Astrocyte of the hippocampus (primary cell): ENCODE measurements around the gene APOBEC4.
"Not testable (repeated sequence)": the region's sequence is repeated elsewhere in the genome, so short reads cannot be mapped to it uniquely, and the experiment has no call there.

Source experiments
- DNase-seq: peaks from one replicate; pipeline ENCODE4 v3.0.0; 2011; ENCODE audit warnings: low read depth, low spot score

APOBEC4 gene

DNA sequence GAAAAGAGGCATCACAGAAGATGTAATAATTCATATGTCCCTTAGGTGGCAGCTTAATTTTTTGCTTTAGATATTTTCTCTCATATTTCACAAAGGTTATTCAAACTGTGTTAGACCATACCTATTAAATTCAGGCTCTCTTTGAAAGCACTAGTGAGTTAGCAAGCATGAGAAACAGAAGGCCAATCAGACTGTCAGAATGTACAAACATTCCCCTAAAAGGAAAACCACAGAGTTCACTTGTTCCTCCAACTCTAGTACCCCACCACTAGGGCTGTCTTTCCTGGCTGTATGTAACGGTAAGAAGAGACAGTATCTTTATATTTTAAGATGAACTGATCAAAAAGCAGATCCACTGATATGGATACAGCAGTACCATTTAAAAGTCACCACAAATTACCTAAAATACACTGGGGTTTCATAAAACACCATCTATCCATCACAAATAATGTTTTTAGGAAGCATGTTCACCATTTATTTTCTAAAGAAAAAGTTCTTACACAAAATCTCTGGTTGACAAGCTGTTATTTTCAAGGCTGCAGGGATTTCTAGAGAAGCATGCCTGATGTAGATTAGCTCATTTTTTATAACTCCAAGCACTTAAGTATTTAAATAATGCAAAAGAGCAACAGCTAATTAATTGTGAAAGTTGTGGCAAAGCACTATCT is 19.3 kb downstream of the APOBEC4 start:
- peak; percentile 82 for DNase-seq

- DNase-seq, result no peak
Measured at GRCh38 chr1:183632964-183633363, 20.2 kb downstream of the APOBEC4 start.

- peak; percentile 39 for DNase-seq
Measured at GRCh38 chr1:183632114-183632513, 21.0 kb downstream of the APOBEC4 start.

- DNase-seq, result no peak
Measured at GRCh38 chr1:183630748-183631147, 22.4 kb downstream of the APOBEC4 start.

DNA sequence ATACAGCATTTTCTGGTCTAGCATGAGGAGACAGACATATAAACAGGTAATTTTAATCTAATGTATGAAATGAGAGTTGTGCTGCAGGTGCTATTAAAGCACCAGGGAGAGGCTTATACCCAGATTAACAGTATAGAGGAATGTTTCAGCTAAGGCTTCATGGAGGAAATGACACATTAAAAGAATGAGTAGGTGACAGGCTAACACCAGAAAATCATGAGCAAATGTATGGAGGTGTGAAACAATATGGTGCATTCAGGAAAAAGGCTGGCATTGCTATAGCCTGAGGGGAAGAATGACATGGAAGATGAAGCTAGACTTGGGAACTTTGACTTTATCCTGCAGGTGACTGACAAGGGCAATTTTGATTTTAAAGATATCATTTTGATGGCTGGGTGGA is 24.6 kb downstream of the APOBEC4 start:
- no peak for DNase-seq

GRCh38 chr1:183626236-183626635 is 26.9 kb downstream of the APOBEC4 start:
- DNase-seq, result not testable (repeated sequence)

DNA sequence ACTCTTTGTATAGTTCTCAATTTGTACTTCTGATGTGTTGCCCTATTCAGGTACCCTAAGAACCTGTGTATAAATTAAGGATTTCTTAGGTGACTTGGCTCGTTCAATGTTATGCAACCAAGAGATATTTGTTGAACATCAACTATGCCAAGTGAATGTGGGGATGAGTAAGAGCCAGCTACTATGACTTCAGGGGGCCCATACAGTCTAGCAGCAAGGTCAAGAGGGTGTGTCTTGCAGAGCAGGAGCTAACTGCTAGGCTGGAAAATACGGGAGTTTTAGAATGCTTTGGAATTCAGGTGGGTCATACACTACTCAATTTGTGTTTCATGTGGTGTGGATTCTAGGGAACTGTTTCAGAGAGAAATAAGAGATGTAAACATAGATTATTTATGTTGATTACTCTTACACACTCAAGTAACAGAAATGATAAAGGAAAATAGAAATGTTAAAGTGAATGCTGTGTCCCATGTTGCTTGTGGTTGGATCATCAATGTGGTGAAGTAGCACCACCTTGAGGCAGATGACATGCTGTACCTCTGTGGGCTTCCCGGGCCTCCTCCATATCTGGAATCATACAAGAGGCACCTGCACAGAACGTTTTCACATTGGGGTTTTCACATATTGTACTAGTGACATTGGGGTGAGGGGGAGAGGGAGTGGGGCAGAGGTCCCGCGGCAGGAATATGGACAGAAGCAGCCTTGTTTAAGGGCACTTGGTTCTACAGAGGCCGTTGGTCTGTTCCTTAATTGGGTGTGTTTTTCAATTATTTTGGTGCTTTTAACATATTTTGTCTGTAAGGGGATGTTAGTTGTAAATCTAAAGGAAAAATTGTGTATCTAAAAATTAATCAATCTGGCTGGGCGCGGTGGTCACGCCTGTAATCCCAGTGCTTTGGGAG is 30.0 kb downstream of the APOBEC4 start:
- DNase-seq, result peak; percentile 75

GRCh38 chr1:183622013-183622412 is 31.1 kb downstream of the APOBEC4 start:
- DNase-seq, result no peak

DNA sequence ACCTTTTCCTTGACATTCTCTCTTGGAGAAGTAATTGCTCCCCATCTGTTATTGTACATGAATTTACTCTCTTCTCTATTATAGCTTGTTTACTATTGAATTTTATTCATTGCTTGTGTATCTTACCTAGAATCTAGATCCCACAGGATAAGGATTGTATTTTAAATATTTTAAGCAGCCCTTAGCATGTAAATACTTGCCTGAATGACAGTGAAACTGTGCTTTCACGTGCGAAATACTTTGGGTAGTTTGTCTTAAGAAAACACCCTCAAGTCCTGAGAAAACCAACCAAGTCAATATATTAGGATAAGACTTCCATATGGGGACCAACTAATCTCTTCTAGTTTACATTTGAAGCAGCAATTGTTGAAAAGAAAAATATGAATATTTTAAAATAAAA is 32.8 kb downstream of the APOBEC4 start:
- no peak for DNase-seq

GRCh38 chr1:183619781-183620180 is 33.3 kb downstream of the APOBEC4 start:
- no peak for DNase-seq

DNA sequence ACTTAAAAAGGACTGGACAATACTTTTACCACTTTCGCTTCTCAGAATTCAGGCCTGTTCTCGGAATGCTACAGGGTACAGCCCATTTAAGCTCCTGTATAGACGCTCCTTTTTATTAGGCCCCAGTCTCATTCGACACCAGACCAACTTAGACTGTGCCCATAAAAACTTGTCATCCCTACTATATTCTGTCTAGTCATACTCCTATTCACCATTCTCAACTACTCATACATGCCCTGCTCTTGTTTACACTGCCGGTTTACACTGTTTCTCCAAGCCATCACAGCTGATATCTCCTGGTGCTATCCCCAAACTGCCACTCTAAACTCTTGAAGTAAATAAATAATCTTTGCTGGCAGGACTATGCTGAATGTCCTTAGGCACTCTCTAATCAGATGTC is 34.9 kb downstream of the APOBEC4 start:
- not testable (repeated sequence) for DNase-seq

DNA sequence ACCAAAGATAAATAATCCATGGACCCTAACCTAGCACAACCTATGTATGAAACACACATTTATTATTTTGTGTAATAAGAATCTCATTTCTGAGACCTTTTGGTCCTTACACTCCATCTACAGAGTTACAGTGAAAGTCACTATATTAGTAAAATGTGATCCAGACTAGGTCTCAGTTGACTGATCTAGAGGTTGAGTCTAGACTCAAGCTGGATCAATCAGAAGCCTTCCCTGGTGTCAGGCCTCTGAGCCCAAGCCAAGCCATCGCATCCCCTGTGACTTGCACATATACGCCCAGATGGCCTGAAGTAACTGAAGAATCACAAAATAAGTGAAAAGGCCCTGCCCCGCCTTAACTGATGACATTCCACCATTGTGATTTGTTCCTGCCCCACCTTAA is 40.1 kb downstream of the APOBEC4 start:
- DNase-seq, result not testable (repeated sequence)

- DNase-seq, result no peak
Measured at GRCh38 chr1:183612407-183612806, 40.7 kb downstream of the APOBEC4 start.

DNA sequence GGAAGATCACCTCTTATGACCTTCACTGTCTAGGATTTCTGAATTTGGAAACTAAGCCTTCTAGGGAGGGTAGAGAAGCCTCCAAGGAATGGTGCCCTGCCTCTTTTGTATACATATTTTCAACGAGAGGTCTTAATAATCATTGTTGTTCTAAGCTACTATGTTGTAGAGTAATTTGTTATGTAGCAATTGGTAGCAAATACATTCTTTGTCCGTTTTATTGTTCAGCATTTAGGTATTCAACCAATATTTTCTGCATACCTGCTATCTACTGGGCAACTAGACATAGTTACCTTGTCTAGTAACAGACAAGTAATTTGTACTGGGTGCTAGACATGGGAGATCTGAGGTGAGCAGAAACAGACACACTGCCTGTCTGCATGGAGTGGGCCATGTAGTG is 42.1 kb downstream of the APOBEC4 start:
- DNase-seq, result no peak

GRCh38 chr1:183609759-183610452 is 43.2 kb downstream of the APOBEC4 start:
- DNase-seq, result peak; percentile 41

DNA sequence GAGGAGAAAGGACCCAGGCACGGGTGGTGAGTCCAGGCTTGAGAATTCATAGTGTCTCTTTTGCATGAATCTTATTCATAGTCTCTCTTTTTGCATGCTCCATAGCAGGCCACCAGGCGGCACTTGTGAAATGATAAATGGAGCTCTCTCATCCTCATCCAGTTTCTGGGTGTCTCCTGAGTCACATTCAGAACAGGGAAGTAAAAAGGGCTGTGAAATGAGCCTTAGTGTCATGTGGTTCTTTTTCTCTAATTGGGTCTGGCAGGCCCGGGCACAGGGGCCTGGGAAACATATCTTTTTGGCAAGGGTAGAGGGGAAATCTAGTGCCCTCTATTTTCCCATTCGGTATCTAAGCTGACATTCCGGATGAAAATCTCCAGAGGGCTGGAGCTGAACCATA is 43.8 kb downstream of the APOBEC4 start:
- DNase-seq, result peak; percentile 32

GRCh38 chr1:183607322-183607980 is 45.7 kb downstream of the APOBEC4 start:
- no peak for DNase-seq

GRCh38 chr1:183605904-183606303 is 47.2 kb downstream of the APOBEC4 start:
- no peak for DNase-seq

DNA sequence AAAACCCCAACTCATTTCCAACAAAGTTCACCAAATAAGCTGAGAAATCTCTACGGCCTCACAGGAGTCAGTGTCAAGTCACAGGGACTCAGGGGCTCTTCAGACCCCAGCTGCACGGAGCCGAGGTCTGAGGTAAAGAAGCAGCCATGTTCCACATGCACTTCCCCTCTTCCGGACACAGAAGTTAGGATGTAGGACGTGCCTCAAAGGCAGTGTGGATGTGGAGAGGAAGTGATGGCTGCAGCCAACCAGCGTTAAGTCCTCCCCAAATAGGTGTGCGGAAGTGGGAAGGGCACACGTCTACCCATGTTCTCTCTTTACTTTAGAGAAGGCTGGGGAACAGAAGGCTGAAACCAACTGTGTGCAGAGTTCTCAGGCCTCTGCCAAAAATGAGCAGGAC is 48.3 kb downstream of the APOBEC4 start:
- no peak for DNase-seq

- peak; percentile 87 for DNase-seq
Measured at GRCh38 chr1:183604038-183604808, 48.9 kb downstream of the APOBEC4 start.

- DNase-seq, result no peak
Measured at GRCh38 chr1:183602510-183602909, 50.6 kb downstream of the APOBEC4 start.
